BE2C (cell line): Measurements from ENCODE around the gene PPP1R3C.

ENCODE experiments used
- DNase-seq: peaks from one replicate; pipeline ENCODE4 v3.0.0-alpha.2; 2020
- H3K27me3 ChIP-seq: fragments of 250-450 bp; sonication (Bioruptor Pico); 2 replicates; pipeline ENCODE4 v1.5.1; 2020; ENCODE audit warnings: mild to moderate bottlenecking
- H3K36me3 ChIP-seq: fragments of 250-450 bp; sonication (Bioruptor Pico); 2 replicates; pipeline ENCODE4 v1.5.1; 2020; ENCODE audit warnings: mild to moderate bottlenecking
- H3K4me1 ChIP-seq: fragments of 250-450 bp; sonication (Bioruptor Pico); 2 replicates; pipeline ENCODE4 v1.5.1; 2020
- H3K4me3 ChIP-seq: 2 replicates; pipeline ENCODE4 v1.5.1; 2011; ENCODE audit warnings: low read depth, low read length
- H3K9me3 ChIP-seq: fragments of 250-450 bp; sonication (Bioruptor Pico); 2 replicates; pipeline ENCODE4 v1.5.1; 2020
- CTCF ChIP-seq: IDR thresholded peaks from 2 replicates; pipeline ENCODE4 v1.5.1; 2012; ENCODE audit warnings: mild to moderate bottlenecking, low read depth, low read length

PPP1R3C gene

GRCh38 chr10:91616137-91616536 lies 16.7 kb downstream of the PPP1R3C start:
- H3K27me3 ChIP-seq, result no peaks in the 10 kb centered on the region
- no peak for TF ChIP-seq CTCF
- H3K9me3 ChIP-seq, result no peaks in the 10 kb centered on the region
- H3K4me3 ChIP-seq, result no peak overlapping the region
- no peak for DNase-seq
- no peaks in the 10 kb centered on the region; the same call in 1 of the 2 replicates for H3K4me1 ChIP-seq
- H3K36me3 ChIP-seq, result no peaks in the 10 kb centered on the region

- no peak for DNase-seq
- no peak overlapping the region for H3K4me3 ChIP-seq
- H3K27me3 ChIP-seq, result no peaks in the 10 kb centered on the region
Observed at GRCh38 chr10:91614225-91614624, 18.6 kb downstream of the PPP1R3C start.

GRCh38 chr10:91613411-91614187 lies 19.3 kb downstream of the PPP1R3C start:
- DNase-seq, result peak; percentile 22
- Histone ChIP-seq H3K36me3 (no peaks in the 10 kb centered on the region), H3K27me3 (no peaks in the 10 kb centered on the region), H3K9me3 (no peaks in the 10 kb centered on the region), H3K4me1 (peaks cover 6% of the 10 kb centered on the region; the same call in 1 of the 2 replicates), H3K4me3 (no peak overlapping the region)
- TF ChIP-seq CTCF, result no peak

More at GRCh38 chr10:91614225-91614624, 18.6 kb downstream of the PPP1R3C start:
- TF ChIP-seq CTCF, result no peak
- no peaks in the 10 kb centered on the region for H3K36me3 ChIP-seq
- H3K9me3 ChIP-seq, result no peaks in the 10 kb centered on the region
- H3K4me1 ChIP-seq, result peaks cover 4% of the 10 kb centered on the region; the same call in 1 of the 2 replicates

GRCh38 chr10:91610919-91611318 lies 22.0 kb downstream of the PPP1R3C start:
- H3K36me3 ChIP-seq, result no peaks in the 10 kb centered on the region
- peaks cover 8% of the 10 kb centered on the region; the same call in 1 of the 2 replicates for H3K4me1 ChIP-seq
- DNase-seq, result peak; percentile 22
- no peaks in the 10 kb centered on the region for H3K27me3 ChIP-seq
- no peak overlapping the region for H3K4me3 ChIP-seq
- no peaks in the 10 kb centered on the region for H3K9me3 ChIP-seq
- no peak for TF ChIP-seq CTCF

- H3K4me3 ChIP-seq, result no peak overlapping the region
- no peaks in the 10 kb centered on the region for H3K27me3 ChIP-seq
- no peak for TF ChIP-seq CTCF
- peaks cover 8% of the 10 kb centered on the region; the same call in 1 of the 2 replicates for H3K4me1 ChIP-seq
- DNase-seq, result no peak
- H3K36me3 ChIP-seq, result no peaks in the 10 kb centered on the region
- no peaks in the 10 kb centered on the region for H3K9me3 ChIP-seq
Observed at GRCh38 chr10:91610444-91610843, 22.4 kb downstream of the PPP1R3C start.
